ENCODE results near the gene SLC25A12.
A peak's percentile ranks its signal among the peaks of the same experiment; 100 is the strongest.
"Not testable (repeated sequence)": the region's sequence is repeated elsewhere in the genome, so short reads cannot be mapped to it uniquely, and the experiment has no call there.

The SLC25A12 gene

DNA sequence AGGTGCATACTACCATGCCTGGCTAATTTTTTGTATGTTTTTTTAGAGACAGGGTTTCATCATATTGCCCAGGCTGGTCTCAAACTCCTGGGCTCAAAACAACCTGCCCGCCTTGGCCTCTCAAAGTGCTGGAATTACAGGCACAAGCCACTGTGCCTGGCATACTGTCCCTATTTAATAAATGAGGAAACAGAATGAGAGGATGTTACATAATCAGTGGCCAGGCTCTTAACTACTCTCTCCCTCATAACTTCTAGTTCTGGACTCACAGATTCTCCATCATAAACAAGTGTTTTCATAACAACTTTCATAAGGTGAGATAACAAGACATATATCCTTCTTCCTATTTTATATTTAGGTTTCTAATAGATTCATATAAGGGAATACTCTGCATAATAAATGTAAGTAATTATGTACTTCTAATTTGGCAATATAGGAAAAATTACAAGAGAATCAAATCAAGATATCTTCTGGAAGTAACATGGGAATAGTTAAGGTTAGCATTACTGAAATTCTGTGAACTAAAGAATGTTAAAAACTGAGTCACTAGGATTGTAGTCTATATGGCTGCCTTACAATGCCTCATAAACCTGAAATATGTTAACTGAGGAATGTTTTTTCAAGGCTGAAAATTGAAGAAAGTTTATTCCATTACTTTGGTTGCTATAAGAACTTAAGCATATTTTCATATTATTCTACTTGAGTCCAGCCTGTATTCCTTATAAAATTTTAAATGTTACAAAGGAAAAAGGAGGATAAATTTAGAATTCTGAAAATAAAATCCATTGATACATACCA, 71.3 kb downstream of the SLC25A12 start:
- DNase-seq, result peak; percentile 12

GRCh38 chr2:171819453-171819852, 74.6 kb downstream of the SLC25A12 start:
- DNase-seq, result no peak

- DNase-seq, result no peak
These were observed 79.2 kb downstream of the SLC25A12 start for GRCh38 chr2:171814883-171815282.

GRCh38 chr2:171814174-171814573, 79.9 kb downstream of the SLC25A12 start:
- DNase-seq, result no peak

- no peak for DNase-seq
These were observed 80.3 kb downstream of the SLC25A12 start for GRCh38 chr2:171813729-171814128.

- DNase-seq, result no peak
These were observed 80.9 kb downstream of the SLC25A12 start for GRCh38 chr2:171813126-171813525.

GRCh38 chr2:171811245-171811628, 82.8 kb downstream of the SLC25A12 start:
- peak; percentile 15 for DNase-seq

DNA sequence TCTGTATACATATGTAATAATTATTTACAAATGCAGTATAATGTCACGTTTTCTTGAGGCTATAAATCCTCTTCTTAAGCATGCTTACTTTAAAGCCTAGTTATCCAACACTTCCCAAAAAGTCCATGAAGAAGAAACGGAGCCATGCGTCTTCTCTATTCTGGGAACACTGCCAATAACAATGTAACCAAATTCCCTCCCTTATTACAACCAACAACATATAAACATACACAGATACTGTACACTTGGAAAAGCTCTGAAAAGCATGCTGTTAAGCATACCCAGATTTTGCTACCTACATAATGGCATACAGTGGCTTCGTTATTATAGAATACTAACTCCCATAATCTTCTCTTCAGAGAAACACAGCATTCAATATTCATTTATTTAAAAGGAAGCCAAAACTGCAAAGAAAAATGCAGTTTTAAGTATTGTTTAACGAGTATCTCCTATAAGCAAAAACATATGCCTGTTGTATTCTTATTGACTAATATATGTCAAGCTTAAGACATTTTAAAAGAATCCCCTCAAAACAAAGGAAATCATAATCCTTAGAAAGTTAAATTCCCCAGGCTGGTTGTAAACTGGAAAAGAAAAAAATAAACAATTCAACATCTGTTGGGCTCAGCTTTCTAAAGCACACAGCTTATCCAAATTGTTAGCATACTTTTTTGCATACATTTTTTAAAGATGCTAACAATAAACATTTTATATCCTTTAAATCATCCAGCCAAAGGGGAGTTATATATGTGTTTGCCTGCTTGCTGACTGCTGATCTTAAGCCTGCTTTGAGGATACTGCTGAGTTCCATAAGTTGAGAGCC, 83.4 kb downstream of the SLC25A12 start:
- no peak for DNase-seq

DNA sequence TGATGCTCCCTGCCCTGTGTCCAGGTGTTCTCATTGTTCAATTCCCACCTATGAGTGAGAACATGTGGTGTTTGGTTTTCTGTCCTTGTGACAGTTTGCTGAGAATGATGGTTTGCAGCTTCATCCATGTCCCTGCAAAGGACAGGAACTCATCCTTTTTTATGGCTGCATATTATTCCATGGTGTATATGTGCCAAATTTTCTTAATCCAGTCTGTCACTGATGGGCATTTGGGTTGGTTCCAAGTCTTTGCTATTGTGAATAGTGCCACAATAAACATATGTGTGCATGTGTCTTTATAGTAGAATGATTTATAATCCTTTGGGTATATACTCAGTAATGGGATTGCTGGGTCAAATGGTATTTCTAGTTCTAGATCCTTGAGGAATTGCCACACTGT, 85.2 kb downstream of the SLC25A12 start:
- DNase-seq, result not testable (repeated sequence)

- DNase-seq, result no peak
These were observed 86.1 kb downstream of the SLC25A12 start for GRCh38 chr2:171807831-171808393.

DNA sequence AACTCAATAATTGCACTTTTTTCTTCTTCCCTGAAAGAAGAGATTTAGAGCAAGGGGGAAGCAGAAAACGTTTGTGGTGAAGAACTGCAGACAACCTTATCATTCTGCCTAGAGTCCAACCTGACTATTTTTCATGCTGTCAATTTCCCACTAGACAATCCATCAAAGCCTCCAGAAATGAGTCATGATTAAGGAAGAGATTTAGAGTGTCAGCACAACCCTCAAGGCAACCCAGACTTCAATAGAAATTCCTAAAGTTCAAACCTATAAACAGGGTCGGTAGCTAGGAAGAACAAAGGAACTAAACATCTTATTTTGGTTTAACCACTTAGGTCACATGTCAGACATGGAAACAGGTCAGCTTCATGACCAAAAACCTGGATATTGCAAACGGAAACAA, 86.9 kb downstream of the SLC25A12 start:
- DNase-seq, result no peak

DNA sequence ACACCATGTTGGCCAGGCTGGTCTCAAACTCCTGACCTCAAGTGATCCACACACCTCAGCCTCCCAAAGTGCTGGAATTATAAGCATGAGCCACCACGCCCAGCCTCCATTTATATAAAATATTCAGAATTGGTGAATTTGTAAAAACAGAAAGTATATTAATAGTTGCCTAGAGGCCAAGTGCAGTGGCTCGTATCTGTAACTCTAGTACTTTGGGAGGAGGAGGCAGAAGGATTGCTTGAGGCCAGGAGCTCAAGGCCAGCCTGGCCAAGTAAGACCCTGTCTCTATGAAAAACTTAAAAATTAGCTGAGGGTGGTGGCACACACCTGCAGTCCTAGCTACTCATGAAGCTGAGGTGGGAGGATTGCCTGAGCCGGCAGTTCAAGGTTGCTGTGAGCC, 89.6 kb downstream of the SLC25A12 start:
- DNase-seq, result no peak

DNA sequence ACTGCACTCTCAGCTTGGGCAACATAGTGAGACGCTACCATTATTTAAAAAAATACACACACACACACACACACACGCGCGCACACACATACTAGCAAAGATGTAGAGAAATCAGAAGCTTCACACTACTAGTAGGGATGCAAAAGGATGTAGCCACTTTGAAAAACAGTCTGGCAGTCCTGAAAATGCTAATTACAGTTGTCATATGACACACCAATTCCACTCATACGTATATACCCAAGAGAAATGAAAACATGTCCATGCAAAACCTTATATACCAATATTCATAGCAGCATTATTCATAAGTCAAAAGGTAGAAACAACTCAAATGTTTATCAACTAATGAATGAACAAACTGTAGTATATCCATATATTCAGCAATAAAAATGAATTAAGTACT, 90.3 kb downstream of the SLC25A12 start:
- DNase-seq, result no peak

- DNase-seq, result no peak
These were observed 93.4 kb downstream of the SLC25A12 start for GRCh38 chr2:171800639-171801038.

DNA sequence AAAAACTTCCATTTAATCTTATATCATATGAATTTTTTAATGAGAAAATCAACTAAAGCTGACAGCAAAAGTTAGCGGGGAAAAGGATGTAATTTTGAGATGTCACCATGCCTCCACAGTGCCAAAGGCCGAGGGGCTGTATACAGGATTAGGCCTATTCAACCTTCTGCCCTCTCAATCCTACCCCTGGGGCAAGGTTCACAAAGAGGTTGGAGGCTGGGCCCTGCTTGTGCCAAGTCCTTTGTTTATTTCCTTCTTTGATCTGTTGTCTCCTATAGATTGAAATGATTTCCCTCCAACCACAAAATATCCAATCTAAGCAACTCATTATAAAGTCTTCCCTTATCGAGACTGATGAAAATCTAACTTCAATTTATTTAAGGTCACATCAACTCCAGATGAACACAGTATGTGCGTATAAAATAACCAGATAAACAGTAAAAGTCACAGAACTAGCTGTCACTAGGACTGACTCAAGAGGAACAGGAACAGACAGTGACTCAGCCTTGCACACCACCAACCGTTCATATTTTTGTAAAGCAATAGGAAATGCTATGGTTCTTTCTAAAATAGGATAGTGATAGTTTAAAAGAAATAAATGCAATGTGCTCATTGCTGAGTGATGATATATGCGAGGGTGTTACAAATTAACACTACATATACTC, 95.8 kb downstream of the SLC25A12 start:
- peak; percentile 69 for DNase-seq

- no peak for DNase-seq
These were observed 99.1 kb downstream of the SLC25A12 start for GRCh38 chr2:171794918-171795317.

DNA sequence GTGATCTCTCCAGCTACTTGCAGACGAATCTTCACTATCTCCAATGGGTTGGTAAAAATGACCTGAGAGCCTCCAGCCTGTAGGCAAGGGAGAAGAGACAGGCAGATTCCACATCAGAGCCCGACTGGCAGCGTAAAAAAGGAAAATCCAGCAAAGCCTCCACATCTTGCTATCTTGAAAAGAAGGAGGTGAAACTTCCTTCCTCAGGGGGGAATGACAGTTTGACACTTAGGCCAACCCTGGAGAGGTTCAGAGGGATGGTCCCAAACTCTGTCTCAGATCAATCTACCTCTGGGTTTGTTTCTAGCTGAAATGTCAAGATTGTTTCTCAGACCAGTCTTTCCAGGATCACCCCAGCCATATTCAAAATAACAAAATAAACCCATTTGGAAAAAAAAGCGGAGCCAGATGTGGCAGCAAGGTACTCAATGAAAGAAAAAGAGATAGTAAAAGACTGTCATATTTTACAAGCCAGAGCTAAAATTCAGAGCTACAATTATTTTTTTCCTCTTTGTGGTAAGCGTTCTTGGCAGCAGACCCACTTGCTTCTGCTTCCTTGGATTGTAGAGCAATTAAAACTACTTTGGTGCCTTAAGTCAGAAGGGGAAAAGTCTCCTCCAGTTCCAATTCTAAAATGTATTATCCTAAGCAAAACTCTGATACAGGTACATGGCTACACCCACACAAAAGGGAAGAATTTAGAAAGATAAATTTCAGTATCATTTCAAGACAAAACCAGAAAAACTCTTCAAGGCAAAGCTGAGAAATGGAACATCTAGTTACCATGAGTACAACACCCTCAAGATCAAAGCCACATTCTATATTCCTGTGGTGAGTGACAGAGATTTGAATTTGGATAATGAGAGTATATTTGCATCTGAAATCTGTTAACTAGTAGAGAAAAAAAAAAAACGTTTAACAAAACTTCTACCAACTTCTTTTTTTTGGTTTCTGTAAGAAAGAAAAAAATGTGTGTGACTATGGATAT, 100.1 kb downstream of the SLC25A12 start:
- no peak for DNase-seq

DNA sequence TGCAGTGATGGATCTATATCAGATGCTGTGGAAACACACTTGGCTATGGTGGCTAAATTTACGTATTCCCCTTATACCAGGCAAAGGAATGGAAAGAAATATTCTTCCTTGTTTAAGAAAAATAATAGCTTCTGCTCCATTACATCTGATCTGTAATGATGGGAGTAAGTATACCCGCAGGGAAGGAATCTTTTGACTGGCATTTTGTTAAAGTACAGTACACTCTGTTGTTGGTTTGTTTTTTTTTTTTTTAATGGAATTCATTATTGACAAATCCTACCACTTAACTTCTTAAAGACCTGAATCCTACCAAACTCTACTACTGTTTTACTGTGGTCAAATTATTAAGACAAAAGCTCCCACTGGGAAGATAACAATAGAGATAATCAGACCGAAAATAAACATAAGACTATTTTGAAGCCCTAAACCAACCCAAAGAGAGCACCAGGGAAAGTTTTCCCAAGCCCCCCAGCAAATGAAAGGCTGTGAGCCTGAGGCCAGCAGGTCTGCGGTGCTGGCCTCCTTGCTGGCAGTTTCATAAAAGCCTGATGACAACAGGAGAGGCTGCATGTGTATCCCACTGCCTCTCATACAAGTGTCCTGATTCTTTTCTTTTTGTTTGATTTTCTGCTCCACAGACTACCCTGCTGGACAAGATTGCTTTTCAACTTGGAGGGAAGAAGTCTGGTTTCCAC, 101.0 kb downstream of the SLC25A12 start:
- no peak for DNase-seq

DNA sequence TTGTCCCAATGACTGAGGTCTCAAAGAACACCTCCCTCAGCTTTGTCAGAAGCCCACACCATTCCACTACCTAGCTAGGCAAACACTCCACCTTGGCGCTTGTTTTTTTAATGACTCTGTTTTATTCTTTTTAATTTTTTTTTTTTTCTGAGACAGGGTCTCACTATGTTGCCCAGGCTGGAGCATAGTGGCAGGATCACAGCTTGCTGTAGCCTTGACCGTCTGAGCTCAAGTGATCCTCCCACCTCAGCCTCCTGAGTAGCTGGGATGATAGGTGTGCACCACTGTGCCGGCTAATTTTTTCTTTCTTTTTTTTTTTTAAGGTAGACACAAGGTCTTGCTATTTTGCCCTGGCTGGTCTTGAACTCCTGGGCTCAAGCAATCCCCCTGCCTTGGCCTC, 101.9 kb downstream of the SLC25A12 start:
- no peak for DNase-seq

GRCh38 chr2:171791361-171791760, 102.7 kb downstream of the SLC25A12 start:
- no peak for DNase-seq

- no peak for DNase-seq
These were observed 104.1 kb downstream of the SLC25A12 start for GRCh38 chr2:171789956-171790355.

Data from suppressor macrophage treated with lipopolysaccharide for 4 hours (primary cell).